SU-DHL-6 (cell line): ENCODE data around the gene KHK.

ENCODE experiments used
- H2AFZ ChIP-seq: fragments of 200-600 bp; sonication (generic); 2 replicates; pipeline ENCODE4 v1.6.1; 2014; ENCODE audit warnings: low read depth, mild to moderate bottlenecking, moderate library complexity, mixed read lengths, antibody characterized with exemption, low read length; ENCODE audit not compliant: severe bottlenecking
- H3F3A ChIP-seq: fragments of 200-600 bp; shearing (Covaris generic); 2 replicates; pipeline ENCODE4 v1.6.0; 2016; ENCODE audit warnings: antibody characterized with exemption, mild to moderate bottlenecking; ENCODE audit not compliant: insufficient read depth
- H3K27ac ChIP-seq: fragments of 200-600 bp; sonication (generic); 2 replicates; pipeline ENCODE4 v1.5.1; 2016; ENCODE audit warnings: low read depth, mild to moderate bottlenecking, low read length, moderate library complexity, mixed read lengths
- H3K27me3 ChIP-seq: fragments of 200-600 bp; sonication (generic), shearing (Covaris generic); 2 replicates; pipeline ENCODE4 v1.6.0; 2014; ENCODE audit warnings: mild to moderate bottlenecking, low read length
- H3K36me3 ChIP-seq: fragments of 200-600 bp; sonication (generic); 2 replicates; pipeline ENCODE4 v1.6.1; 2014; ENCODE audit warnings: mild to moderate bottlenecking, low read length, mixed read lengths
- H3K4me2 ChIP-seq: fragments of 300-600, 200-600 bp; shearing (Covaris generic), sonication (generic); 2 replicates; pipeline ENCODE4 v1.6.0; 2014; ENCODE audit warnings: low read length, low read depth, mild to moderate bottlenecking; ENCODE audit not compliant: poor library complexity, severe bottlenecking
- H3K4me3 ChIP-seq: fragments of 200-600 bp; sonication (generic); 2 replicates; pipeline ENCODE4 v1.5.1; 2014; ENCODE audit warnings: antibody characterized with exemption, low read length, mild to moderate bottlenecking, mixed read lengths; ENCODE audit not compliant: insufficient read depth, poor library complexity, severe bottlenecking
- H3K79me2 ChIP-seq: fragments of 200-600 bp; sonication (generic); 2 replicates; pipeline ENCODE4 v1.6.1; 2014; ENCODE audit warnings: mild to moderate bottlenecking, low read length, moderate library complexity; ENCODE audit not compliant: insufficient read depth
- H3K9ac ChIP-seq: fragments of 200-600 bp; sonication (generic); 2 replicates; pipeline ENCODE4 v1.7.0; 2014; ENCODE audit warnings: mild to moderate bottlenecking, low read length
- H3K9me2 ChIP-seq: fragments of 200-600 bp; sonication (generic); replicated peaks from 2 replicates; pipeline ENCODE4 v1.6.1; 2014; ENCODE audit warnings: low read length; ENCODE audit not compliant: insufficient read depth
- H3K9me3 ChIP-seq: fragments of 200-600 bp; sonication (generic); 2 replicates; pipeline ENCODE4 v1.6.1; 2014; ENCODE audit warnings: low read length, mixed read lengths; ENCODE audit not compliant: insufficient read depth
- H4K20me1 ChIP-seq: fragments of 200-600 bp; sonication (generic); 2 replicates; pipeline ENCODE4 v1.6.1; 2014; ENCODE audit warnings: low read depth, mild to moderate bottlenecking, antibody characterized with exemption, low read length, moderate library complexity, mixed read lengths
- EZH2phosphoT487 ChIP-seq: fragments of 200-600 bp; sonication (generic), shearing (Covaris generic); conservative IDR thresholded peaks from 2 replicates; pipeline ENCODE4 v1.6.1; 2018; ENCODE audit warnings: mild to moderate bottlenecking, antibody characterized with exemption, low read length, moderate library complexity, mixed read lengths
- TF ChIP-seq, protein P1 (sequence below): fragments of 200-600 bp; sonication (generic); IDR thresholded peaks from one replicate; pipeline ENCODE4 v1.5.1; 2017; ENCODE audit warnings: antibody characterized with exemption, mild to moderate bottlenecking, low read length, moderate library complexity; ENCODE audit not compliant: insufficient read depth, poor library complexity, severe bottlenecking

The KHK gene

DNA sequence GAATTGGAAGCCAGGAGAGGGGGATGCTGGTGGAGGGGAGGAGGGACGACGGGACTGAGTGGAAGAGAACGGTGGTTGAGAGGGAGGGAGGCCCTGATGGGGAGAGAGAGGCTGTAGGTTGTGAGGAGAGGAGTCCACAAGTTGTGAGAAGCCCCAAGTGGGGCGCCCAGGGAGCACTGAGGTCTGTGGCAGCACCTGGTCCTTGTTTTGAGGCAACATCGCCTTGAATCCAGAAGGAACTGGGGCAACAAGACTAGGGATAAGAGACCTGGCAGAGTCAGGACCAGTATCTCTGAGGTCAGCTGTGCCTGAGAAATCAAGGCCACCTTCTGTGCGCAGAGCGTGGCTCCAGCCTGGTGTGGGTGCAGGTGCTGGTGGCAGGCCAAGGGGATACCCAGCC lies 51.5 kb downstream of the KHK start:
- H3K27me3 ChIP-seq: no peaks in the 10 kb centered on the region
- H3K4me2 ChIP-seq: no peak overlapping the region
- no peak overlapping the region for H3K9ac ChIP-seq
- H4K20me1 ChIP-seq: no peaks in the 10 kb centered on the region
- H3F3A ChIP-seq: no peaks in the 10 kb centered on the region
- no peak overlapping the region for H3K27ac ChIP-seq
- TF ChIP-seq, protein P1, sequence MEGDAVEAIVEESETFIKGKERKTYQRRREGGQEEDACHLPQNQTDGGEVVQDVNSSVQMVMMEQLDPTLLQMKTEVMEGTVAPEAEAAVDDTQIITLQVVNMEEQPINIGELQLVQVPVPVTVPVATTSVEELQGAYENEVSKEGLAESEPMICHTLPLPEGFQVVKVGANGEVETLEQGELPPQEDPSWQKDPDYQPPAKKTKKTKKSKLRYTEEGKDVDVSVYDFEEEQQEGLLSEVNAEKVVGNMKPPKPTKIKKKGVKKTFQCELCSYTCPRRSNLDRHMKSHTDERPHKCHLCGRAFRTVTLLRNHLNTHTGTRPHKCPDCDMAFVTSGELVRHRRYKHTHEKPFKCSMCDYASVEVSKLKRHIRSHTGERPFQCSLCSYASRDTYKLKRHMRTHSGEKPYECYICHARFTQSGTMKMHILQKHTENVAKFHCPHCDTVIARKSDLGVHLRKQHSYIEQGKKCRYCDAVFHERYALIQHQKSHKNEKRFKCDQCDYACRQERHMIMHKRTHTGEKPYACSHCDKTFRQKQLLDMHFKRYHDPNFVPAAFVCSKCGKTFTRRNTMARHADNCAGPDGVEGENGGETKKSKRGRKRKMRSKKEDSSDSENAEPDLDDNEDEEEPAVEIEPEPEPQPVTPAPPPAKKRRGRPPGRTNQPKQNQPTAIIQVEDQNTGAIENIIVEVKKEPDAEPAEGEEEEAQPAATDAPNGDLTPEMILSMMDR: no peak
- no peak for TF ChIP-seq EZH2phosphoT487
- peaks cover 10% of the 10 kb centered on the region; the same call in 1 of the 2 replicates for H3K79me2 ChIP-seq
- H2AFZ ChIP-seq: no peak overlapping the region
- H3K9me2 ChIP-seq: no peaks in the 10 kb centered on the region
- no peaks in the 10 kb centered on the region for H3K36me3 ChIP-seq
- no peaks in the 10 kb centered on the region for H3K9me3 ChIP-seq
- no peak overlapping the region for H3K4me3 ChIP-seq

DNA sequence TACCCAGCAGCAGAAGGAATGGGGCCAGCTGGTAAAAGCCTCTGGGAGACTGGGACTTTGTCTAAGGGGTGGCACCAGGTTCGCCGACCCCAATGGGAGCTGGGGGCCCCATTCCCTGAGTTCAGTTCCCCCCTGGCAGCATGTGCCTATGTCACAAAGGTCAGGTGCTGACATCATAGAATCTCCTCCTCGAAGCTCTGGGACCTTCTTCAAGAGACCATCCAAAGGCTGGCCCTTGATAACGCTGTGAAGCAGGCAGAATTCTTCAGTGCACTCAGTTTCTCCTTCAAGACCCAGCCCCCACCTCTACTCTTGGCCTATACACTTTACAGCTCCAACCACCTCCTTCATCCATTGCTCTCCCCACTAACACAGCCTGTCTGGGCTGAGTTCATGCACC lies 52.7 kb downstream of the KHK start, which contains the start of gene PRR30:
Gene PRR30 (minus strand): TSS at position 101 of the 400 bp plus-strand sequence. CDS start 1,081 bp downstream, outside the sequence.
- no peak within 1 kb of the TSS for H2AFZ ChIP-seq
- no peak within 1 kb of the TSS for H3K4me2 ChIP-seq
- no peaks in the 10 kb centered on the region for H3K36me3 ChIP-seq
- no peaks in the 10 kb centered on the region for H3K27me3 ChIP-seq
- H3K4me3 ChIP-seq: no peak within 1 kb of the TSS
- H4K20me1 ChIP-seq: no peaks in the 10 kb centered on the region
- no peak within 1 kb of the TSS for H3K27ac ChIP-seq
- H3K79me2 ChIP-seq: no peaks in the 10 kb centered on the region
- H3K9me2 ChIP-seq: no peaks in the 10 kb centered on the region
- no peak within 1 kb of the TSS for H3K9ac ChIP-seq
- no peaks in the 10 kb centered on the region for H3F3A ChIP-seq
- TF ChIP-seq, protein P1: no peak
- no peak for TF ChIP-seq EZH2phosphoT487
- H3K9me3 ChIP-seq: no peaks in the 10 kb centered on the region

DNA sequence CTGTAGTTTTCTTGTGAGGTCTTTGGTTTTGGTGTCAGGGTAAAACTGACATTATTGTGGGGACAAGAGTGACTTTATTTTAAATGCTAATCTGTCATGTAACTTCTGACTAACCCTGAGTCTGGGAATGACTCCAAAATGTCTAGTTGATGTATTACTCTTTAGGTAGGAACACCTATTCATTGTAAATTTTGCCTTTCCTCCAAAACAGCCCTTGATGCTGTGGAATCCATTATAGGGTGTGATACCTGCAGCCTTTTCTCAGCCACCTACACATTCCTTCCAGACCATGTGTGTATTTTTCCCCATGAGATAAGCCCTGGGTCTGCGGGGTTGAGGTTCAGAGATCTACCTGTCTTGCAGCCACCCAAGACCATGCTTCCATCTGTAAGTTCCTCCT lies 56.7 kb downstream of the KHK start:
- no peak overlapping the region for H3K9ac ChIP-seq
- H3K27me3 ChIP-seq: no peaks in the 10 kb centered on the region
- no peaks in the 10 kb centered on the region for H3K9me2 ChIP-seq
- H2AFZ ChIP-seq: no peak overlapping the region
- no peak overlapping the region for H3K27ac ChIP-seq
- no peaks in the 10 kb centered on the region for H4K20me1 ChIP-seq
- TF ChIP-seq, protein P1: no peak
- no peak for TF ChIP-seq EZH2phosphoT487
- H3K79me2 ChIP-seq: no peaks in the 10 kb centered on the region
- no peaks in the 10 kb centered on the region for H3K9me3 ChIP-seq
- H3K36me3 ChIP-seq: no peaks in the 10 kb centered on the region
- H3K4me3 ChIP-seq: no peak overlapping the region
- no peaks in the 10 kb centered on the region for H3F3A ChIP-seq
- H3K4me2 ChIP-seq: no peak overlapping the region

DNA sequence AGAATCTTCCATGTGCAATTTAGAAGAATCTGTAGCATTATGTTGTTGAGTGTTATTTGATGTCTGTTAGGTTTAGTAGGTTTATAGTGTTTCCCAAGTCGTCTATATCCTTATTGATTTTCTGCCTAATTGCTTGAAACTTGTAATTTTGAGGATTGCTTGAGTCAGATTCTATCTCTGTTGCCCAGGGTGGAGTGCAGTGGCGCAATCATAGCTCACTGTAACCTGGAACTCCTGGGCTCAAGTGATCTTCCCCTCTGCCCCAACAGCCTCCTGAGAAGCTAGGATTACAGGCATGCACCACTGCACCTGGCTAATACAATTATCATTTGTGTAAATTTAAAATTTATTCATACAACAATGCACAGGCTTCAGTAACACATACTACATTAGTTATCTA lies 59.1 kb downstream of the KHK start:
- H2AFZ ChIP-seq: no peak overlapping the region

More for the DNA sequence above, 59.1 kb downstream of the KHK start:
- no peak overlapping the region for H3K4me3 ChIP-seq
- H3K36me3 ChIP-seq: no peaks in the 10 kb centered on the region
- no peak for TF ChIP-seq EZH2phosphoT487
- TF ChIP-seq, protein P1: no peak
- H3K4me2 ChIP-seq: no peak overlapping the region
- H3K9me3 ChIP-seq: no peaks in the 10 kb centered on the region
- no peaks in the 10 kb centered on the region for H4K20me1 ChIP-seq
- no peaks in the 10 kb centered on the region for H3K9me2 ChIP-seq
- H3K27ac ChIP-seq: no peak overlapping the region
- H3K79me2 ChIP-seq: no peaks in the 10 kb centered on the region
- no peak overlapping the region for H3K9ac ChIP-seq
- H3F3A ChIP-seq: no peaks in the 10 kb centered on the region
- no peaks in the 10 kb centered on the region for H3K27me3 ChIP-seq
